Raji (cell line): Measurements from ENCODE around the gene TTLL6.

Experiments used
- POLR2A ChIP-seq: IDR thresholded peaks from 2 replicates; pipeline ENCODE4 v1.6.1; 2011; ENCODE audit warnings: low read depth, low read length, control low read depth; ENCODE audit not compliant: insufficient read depth

TTLL6 gene

GRCh38 chr17:48738424-48738802 lies 78.6 kb downstream of the TTLL6 start:
- no peak for TF ChIP-seq POLR2A

DNA sequence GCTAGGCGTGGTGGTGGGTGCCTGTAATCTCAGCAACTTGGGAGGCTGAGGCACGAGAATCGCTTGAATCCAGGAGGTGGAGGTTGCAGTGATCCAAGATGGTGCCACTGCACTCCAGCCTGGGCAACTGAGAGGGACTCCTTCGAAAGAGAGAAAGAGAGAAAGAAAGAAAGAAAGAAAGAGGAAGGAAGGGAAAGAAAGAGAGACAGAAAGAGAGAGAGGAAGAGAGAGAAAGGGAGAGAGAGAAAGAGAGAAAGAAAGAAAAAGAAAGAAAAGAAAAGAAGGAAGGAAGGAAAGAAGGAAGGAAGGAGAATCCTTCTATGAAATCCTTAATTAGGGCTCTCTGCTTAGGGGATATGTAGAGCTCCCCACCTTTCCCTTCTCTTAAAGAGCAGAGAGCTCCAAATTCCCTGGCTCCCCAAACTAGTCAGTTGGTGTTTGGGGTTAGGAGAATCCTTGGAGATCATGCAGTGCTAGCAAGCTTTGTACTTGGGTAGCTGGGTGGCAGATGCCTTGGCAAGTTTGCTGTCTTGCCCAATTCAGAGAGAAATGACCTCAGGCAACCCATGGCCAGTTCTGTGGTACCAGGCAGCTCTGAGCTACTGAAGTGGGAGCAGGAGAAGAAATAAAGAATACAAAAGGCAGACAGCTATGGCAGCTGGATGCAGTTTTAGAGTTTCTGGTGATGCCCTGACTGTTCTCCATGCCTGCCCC lies 79.5 kb downstream of the TTLL6 start:
- TF ChIP-seq POLR2A: no peak

DNA sequence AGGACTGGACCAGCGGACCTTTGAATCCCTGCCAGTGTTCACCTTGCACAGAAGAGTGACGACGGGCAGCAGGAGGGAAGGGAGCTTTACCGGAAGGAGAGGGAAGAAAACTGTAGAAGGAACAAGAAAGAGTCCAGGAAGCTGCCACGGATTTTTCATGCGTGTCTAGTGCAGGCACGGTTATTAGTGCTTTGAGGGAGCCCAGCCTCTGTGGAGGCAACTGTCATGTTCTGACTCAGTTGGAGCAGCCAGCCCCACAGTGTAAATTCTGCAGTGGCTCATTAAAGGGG lies 82.0 kb downstream of the TTLL6 start:
- no peak for TF ChIP-seq POLR2A

DNA sequence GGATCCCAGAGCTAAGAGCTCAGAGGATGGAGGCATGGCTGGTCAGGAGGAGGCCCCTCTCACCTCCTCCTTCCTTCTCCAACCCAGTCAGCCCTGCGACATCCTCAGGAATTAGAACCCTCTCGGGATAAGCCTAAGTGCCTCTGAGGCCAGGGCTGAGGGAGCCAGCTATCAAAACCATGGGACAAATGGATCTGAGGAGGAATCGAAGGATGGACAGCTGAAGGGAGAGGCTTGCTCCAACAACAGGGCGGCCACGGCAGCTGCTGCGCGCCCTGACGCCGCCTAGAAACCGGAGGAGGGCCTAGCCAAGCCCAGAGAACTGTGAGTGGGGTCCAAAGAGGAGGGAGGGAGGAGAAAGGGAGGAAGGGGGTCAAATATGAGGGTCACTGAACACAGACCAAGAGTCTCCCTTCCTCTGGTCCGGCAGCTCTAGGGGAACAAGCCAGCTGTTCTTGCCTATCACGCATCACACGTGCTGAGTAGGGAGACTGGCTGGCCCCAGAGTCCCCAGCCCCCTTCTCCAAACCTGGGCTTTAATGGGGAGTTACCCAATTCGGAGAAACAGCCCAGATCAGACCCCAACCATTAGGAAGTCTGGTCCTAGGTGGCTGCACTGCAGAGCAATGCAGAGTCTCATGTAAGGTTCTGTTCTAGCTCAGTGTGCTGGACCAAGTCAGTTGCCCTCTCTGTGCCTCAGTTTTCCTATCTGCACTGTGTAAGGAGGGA lies 82.5 kb downstream of the TTLL6 start:
- TF ChIP-seq POLR2A: no peak

DNA sequence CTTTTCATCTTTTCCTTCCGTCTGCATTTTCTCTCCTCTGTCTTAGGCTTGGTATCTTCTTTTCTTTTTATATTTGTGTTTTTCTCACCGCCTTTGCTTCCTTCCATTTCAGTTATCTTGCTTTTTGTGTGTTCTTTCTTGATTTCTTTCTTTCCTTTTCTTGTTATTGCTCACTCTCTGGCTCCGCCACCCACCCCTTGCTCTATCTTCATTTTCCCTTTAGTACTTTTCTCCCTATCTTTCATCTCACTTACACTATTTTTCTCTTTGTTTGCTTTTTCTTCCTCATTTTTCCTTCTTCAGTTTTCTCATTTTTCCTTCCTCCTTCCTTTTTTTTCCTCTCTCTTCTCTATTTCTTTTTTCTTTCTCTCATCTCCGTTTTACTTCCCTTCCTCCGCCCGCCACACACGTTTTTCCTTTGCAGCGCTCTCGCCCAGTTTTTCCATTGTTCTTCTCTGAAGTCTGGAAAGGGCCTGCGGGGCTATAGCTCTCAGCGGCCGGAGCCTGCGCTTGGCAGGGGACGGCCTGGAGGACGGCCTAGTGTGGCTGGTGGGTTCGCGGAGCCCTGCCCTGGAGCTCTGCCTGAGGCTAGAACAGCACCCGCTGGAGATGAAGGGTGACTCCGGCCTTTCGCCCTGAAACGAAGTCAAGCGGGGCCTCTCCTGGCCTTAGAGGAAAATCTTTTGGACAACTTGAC lies 83.2 kb downstream of the TTLL6 start:
- no peak for TF ChIP-seq POLR2A

DNA sequence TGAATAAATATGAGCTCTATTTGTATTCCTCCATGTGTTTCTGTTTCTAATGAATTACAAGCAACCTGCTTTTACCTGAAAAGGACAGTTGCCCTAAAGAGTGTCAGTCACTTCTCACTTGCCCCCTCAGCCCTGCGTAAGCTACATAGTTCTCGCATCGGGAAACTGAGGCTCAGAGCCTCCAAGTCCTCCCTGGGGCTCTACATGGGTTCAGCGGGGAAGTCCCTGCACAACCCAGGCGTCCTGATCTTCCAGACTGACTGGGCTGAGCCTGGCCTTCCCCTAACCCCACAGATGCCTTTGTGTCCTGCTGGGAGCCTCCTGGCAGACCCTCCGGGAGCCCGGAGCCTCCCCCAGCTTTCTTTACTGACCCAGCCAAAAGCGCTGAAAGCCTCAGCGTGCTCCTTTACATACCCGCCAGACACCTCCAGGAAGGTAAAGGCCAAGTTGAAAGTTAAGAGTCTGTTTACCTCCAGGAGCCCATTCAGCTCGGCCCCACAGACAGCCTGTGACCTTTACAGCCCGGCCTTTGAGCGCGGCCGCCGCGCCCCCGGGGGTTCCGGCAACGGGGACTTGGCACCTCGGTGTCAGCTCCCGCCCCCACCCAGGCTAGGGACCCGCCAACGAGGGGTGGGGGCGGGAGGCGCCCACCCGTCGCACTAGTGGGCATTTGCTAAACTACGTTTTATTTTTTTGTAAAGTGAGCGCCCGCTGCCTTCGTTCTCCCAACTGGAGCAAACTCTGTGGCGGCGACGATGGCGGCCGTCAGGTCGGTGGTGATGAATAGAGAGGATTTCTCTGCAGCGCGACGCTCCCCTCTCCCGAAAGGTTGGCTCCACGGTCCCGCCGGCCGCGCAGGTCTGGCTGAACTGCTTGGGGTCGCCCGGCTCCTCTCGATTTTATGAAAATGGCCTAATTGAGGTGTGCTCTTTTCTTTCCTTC lies 84.1 kb downstream of the TTLL6 start:
- no peak for TF ChIP-seq POLR2A

DNA sequence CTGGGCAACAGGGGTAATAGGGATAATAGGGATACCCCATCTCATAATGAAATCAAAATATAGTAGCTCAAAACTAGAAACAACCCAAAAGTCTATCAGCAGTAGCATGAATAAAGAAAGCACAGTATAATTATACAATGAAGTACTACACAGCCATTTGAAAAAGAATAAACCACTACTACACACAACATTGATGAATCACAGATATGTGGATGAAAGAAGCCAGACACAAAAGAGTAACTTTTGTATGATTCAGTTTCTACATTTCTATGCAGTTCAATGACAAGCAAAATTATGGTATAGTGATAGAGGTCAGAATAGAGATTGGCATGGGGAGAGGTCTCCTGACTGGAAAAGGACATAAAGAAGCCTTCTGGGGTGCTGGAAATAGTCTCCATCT lies 85.7 kb downstream of the TTLL6 start:
- no peak for TF ChIP-seq POLR2A

DNA sequence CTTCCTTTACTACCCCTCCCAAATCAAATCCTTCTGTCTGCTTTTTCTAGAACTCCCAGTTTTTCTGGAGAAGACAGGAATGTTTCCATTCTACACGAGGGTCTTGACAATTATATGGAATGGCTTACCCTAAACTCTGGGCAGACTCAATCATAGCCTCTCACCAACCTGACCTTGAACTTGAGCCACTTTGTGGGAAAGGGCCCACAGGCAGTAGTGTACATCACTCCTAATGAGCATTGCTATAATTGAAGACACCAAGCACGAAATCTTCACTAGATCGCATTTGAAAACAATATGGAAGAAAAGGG lies 86.8 kb downstream of the TTLL6 start:
- TF ChIP-seq POLR2A: no peak

GRCh38 chr17:48729335-48730239 lies 87.4 kb downstream of the TTLL6 start:
- no peak for TF ChIP-seq POLR2A

GRCh38 chr17:48728232-48729231 lies 88.5 kb downstream of the TTLL6 start, which contains the start of gene HOXB13:
HOXB13 (minus strand) TSS chr17:48728750; CDS start chr17:48728593, 157 bp downstream.
- TF ChIP-seq POLR2A: no peak

DNA sequence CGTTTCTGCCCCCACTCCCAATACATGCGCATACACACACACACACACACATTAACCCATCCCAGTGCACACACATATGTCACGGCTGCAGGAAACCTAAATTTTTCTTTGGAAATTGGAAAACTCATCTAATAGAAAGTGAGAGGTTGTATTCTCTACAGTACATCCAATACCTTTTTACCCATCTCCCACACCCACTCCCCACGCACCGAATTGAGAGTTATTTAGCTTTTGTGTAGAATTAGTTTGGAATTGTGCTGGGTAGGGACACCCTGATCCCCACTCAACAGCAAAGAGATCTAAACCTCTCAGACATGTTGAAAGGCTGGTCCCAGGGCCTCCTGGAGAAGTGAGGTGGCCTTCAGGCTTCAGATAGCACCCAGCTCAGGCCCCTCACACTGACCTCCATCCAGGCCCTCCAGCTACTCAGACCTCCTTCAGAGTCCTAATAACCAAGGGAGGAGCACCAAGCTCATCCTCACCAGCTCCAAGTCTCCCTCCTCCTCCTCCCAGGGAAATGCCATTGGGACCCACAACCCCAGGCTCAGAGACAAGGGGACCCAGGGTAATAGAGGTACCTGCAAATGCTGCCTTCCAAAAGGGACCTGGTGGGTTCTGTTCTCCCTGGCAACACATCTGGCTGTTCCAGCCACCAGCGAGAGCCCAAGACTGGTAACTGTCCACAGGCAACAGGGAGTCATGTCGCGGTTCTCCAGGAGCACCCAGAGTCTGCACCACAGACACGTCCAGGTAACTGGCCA lies 89.4 kb downstream of the TTLL6 start:
- no peak for TF ChIP-seq POLR2A

- no peak for TF ChIP-seq POLR2A
Measured at GRCh38 chr17:48726916-48727286, 90.1 kb downstream of the TTLL6 start.
